Pancreas (tissue), 10 donors: ENCODE data around the gene GP1BA. TPM values are rescaled to one million over a fixed set of nuclear protein-coding genes. Genes with fewer than 3 reads are reported as not detected.
A peak's percentile ranks its signal among the peaks of the same experiment; 100 is the strongest.

Source experiments
- ATAC-seq, 4 donors: fragments of 200-7000 bp; cut with Tn5 transposase; one replicate each; pipeline versions ENCODE4 v1.8.0 to v1.9.1; 2020; ENCODE audit warnings: mild to moderate bottlenecking in 4 of 4, moderate library complexity in 4 of 4
- DNase-seq, 6 donors: peaks; one replicate each; pipeline ENCODE4 v3.0.0-alpha.2; 2020
- FAIRE-seq: peaks from 2 replicates; lab custom pipeline; 2012; peaks lifted over from hg19 to GRCh38; lab: Jason Lieb, UNC
- H3K27ac ChIP-seq, 4 donors: fragments of 200-600 bp; sonication (generic); 1 replicate in 3 of 4; 2 replicates in 1 of 4; pipeline versions ENCODE4 v1.5.0 to v1.8.0; 2020
- H3K27me3 ChIP-seq, 4 donors: fragments of 200-600 bp; one replicate each; pipeline ENCODE4 v1.8.0; 2021
- H3K36me3 ChIP-seq, 3 donors: fragments of 200-600 bp; sonication (generic) in 1 of 3; one replicate each; pipeline versions ENCODE4 v1.5.0 to v1.8.0; 2020 to 2021
- H3K4me1 ChIP-seq, 3 donors: fragments of 200-600 bp; one replicate each; pipeline ENCODE4 v1.8.0; 2021
- H3K4me3 ChIP-seq, 4 donors: fragments of 200-600 bp; sonication (generic) in 2 of 4; one replicate each; pipeline versions ENCODE4 v1.5.0 to v1.8.0; 2020 to 2021
- H3K9me3 ChIP-seq, 4 donors: fragments of 200-600 bp; one replicate each; pipeline ENCODE4 v1.8.0; 2021
- WGBS, 2 donors: extraction: QIAGEN DNeasy Blood & Tissue Kit; methylation state at CpG; one replicate each; pipeline ENCODE4 v1.1.7; 2013; 5-methylcytosine and 5-hydroxymethylcytosine counted together
- intact Hi-C, 3 donors: fragments of 100-400 bp; cut with DNase I; formaldehyde crosslinking; loops; one replicate each; pipeline versions ENCODE4 v1.11.1 to v1.14.2; 2022
- polyA plus RNA-seq, 2 donors: library from polyadenylated mRNA; stranded (reverse); fragments of 200-250 nt; gene quantifications; one replicate each; pipeline ENCODE4 v1.2.3, GENCODE V29; 2013
- total RNA-seq, 6 donors: library from RNA; stranded (reverse); fragmentation: NEBNext Ultra II Directional in 4 of 6; extraction: Animal tissue kit (Norgen Biotek cat#: 25700) in 4 of 6; gene quantifications; one replicate each; pipeline versions ENCODE4 v1.2.1 to v1.2.4, GENCODE V29; 2021 to 2023
- TF ChIP-seq, protein P1 (sequence below), 4 donors: fragments of 200-600 bp; sonication (generic) in 3 of 4; IDR thresholded peaks; one replicate each; pipeline versions ENCODE4 v1.5.0 to v1.8.0; 2021; ENCODE audit warnings: antibody characterized with exemption in 4 of 4
- donor health status: healthy with polysubstance abuse.
- donor health status: DM: no; HTN: no; CAD: no; lungs with moderate emphysema.
- donor health status: DM: no; HTN: no; CAD: no.
- donor health status: control.
- donor health status: control.
- donor health status: Bipolar disorder and iron deficiency.
- donor health status: DM: yes; HTN: yes; CAD: no.
- donor health status: DM: no; HTN: no; CAD: no.
- donor health status: DM: no; HTN: no; CAD: no.
- donor health status: DM: yes; HTN: yes; CAD: no.

Gene GP1BA
- total and polyA plus RNA-seq, 8 donors = 0.06 to 0.37 (median 0.13) TPM; not detected in 4

- Histone ChIP-seq H3K27me3 (no peaks in the 10 kb centered on the region), H3K9me3 (no peaks in the 10 kb centered on the region), H3K27ac (no peak overlapping the region), H3K4me3 (no peak overlapping the region), H3K4me1 (peaks cover 0 to 4% (median under 1%) of the 10 kb centered on the region in 3 donors), H3K36me3 (peaks cover 4 to 36% (median 15%) of the 10 kb centered on the region in 3 donors)
- 92 to 97% methylated on average over 13 of the region's 13 CpGs for WGBS, 2 donors
- DNase-seq (no peak), ATAC-seq (no peak), FAIRE-seq (no peak)
- TF ChIP-seq, protein P1, sequence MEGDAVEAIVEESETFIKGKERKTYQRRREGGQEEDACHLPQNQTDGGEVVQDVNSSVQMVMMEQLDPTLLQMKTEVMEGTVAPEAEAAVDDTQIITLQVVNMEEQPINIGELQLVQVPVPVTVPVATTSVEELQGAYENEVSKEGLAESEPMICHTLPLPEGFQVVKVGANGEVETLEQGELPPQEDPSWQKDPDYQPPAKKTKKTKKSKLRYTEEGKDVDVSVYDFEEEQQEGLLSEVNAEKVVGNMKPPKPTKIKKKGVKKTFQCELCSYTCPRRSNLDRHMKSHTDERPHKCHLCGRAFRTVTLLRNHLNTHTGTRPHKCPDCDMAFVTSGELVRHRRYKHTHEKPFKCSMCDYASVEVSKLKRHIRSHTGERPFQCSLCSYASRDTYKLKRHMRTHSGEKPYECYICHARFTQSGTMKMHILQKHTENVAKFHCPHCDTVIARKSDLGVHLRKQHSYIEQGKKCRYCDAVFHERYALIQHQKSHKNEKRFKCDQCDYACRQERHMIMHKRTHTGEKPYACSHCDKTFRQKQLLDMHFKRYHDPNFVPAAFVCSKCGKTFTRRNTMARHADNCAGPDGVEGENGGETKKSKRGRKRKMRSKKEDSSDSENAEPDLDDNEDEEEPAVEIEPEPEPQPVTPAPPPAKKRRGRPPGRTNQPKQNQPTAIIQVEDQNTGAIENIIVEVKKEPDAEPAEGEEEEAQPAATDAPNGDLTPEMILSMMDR (IDR thresholded peaks at IDR 0.05) = no peak
- intact Hi-C loops = loop anchor here (10.0 kb wide), 3 partner anchors 100 to 180 kb away; partner anchors contain the start of genes ARRB2 (in 1 of the 3), CXCL16 (in 1 of the 3), MED11 (in 1 of the 3) and PSMB6 (in 1 of the 3)
These were observed 37.0 kb upstream of the GP1BA start for GRCh38 chr17:4895121-4895520.

- Histone ChIP-seq H3K4me3 (no peak overlapping the region), H3K27ac (no peak overlapping the region), H3K36me3 (peaks cover 0 to 29% (median 9%) of the 10 kb centered on the region in 3 donors), H3K27me3 (no peaks in the 10 kb centered on the region), H3K4me1 (peaks cover 0 to 4% (median 3%) of the 10 kb centered on the region in 3 donors), H3K9me3 (no peaks in the 10 kb centered on the region)
- intact Hi-C loops = loop anchor here (10.0 kb wide), 3 partner anchors 101 to 181 kb away; partner anchors contain the start of genes ARRB2 (in 1 of the 3), CXCL16 (in 1 of the 3), MED11 (in 1 of the 3) and PSMB6 (in 1 of the 3)
- WGBS, 2 donors = 75 to 77% methylated on average over 27 of the region's 27 CpGs
- TF ChIP-seq, protein P1 (IDR thresholded peaks at IDR 0.05) = no peak
- no peak for ATAC-seq
- FAIRE-seq = no peak
- peak in 2 of 6 donors; percentile 21 to 33 for DNase-seq
These were observed 36.3 kb upstream of the GP1BA start for GRCh38 chr17:4895657-4896331.

DNA sequence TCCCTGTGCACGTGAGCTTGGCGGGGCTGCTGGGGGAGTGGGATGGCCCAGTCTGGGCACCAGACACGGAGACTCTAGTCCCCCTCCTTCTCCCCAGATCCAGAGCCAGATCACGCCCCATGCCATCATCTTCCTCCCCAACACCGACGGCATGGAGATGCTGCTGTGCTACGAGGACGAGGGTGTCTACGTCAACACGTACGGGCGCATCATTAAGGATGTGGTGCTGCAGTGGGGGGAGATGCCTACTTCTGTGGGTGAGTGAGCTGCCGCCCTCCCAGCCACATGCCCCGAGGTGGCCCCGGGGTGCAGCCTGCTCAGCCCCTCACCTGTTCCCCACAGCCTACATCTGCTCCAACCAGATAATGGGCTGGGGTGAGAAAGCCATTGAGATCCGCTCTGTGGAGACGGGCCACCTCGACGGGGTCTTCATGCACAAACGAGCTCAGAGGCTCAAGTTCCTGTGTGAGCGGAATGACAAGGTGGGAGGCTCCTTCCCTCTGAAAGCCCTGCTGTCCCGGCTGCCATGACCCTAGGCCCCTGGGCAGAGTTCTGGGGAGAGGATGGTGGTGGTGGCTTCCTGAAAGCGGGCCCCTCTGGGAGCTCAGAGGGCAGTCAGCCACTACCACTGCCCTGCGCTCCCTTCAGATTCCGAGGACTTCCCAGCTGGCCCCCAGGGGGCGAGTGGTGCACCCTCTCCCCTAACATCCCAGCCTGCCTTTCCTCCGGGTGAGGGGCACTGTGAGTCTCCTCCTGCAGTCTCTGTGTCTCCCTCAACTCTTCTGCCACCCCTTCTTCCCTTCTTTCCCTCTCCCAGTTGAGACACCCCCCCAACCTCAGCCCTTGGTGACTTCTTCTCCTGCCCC is 35.5 kb upstream of the GP1BA start:
- Histone ChIP-seq H3K9me3 (no peaks in the 10 kb centered on the region), H3K36me3 (peaks cover 0 to 22% (median 8%) of the 10 kb centered on the region in 3 donors), H3K4me3 (no peak overlapping the region), H3K27ac (no peak overlapping the region), H3K27me3 (no peaks in the 10 kb centered on the region), H3K4me1 (peaks cover 0 to 4% (median 3%) of the 10 kb centered on the region in 3 donors)
- TF ChIP-seq, protein P1 (IDR thresholded peaks at IDR 0.05) = no peak
- no peak for FAIRE-seq
- peak in 2 of 6 donors; percentile 29 to 73 for DNase-seq
- 92 to 94% methylated on average over 26 to 27 of the region's 27 CpGs for WGBS, 2 donors
- intact Hi-C loops = loop anchor here (10.0 kb wide), 3 partner anchors 102 to 182 kb away; partner anchors contain the start of genes ARRB2 (in 1 of the 3), CXCL16 (in 1 of the 3), MED11 (in 1 of the 3) and PSMB6 (in 1 of the 3)
- no peak for ATAC-seq

- Histone ChIP-seq H3K27me3 (no peaks in the 10 kb centered on the region), H3K36me3 (peaks cover 0 to 17% (median 8%) of the 10 kb centered on the region in 3 donors), H3K4me3 (no peak overlapping the region), H3K27ac (no peak overlapping the region), H3K9me3 (no peaks in the 10 kb centered on the region), H3K4me1 (peaks cover 0 to 4% (median 3%) of the 10 kb centered on the region in 3 donors)
- TF ChIP-seq, protein P1 (IDR thresholded peaks at IDR 0.05) = no peak
- no peak for FAIRE-seq
- ATAC-seq = no peak
- DNase-seq = peak in 2 of 6 donors; percentile 15 to 25
- intact Hi-C loops = loop anchor here (10.0 kb wide), 3 partner anchors 102 to 182 kb away; partner anchors contain the start of genes ARRB2 (in 1 of the 3), CXCL16 (in 1 of the 3), MED11 (in 1 of the 3) and PSMB6 (in 1 of the 3)
- 78 to 85% methylated on average over 8 to 10 of the region's 10 CpGs for WGBS, 2 donors
These were observed 34.8 kb upstream of the GP1BA start for GRCh38 chr17:4897198-4897687.
